ENCODE results near the gene MRPS7.
"Not testable (repeated sequence)": the region's sequence is repeated elsewhere in the genome, so short reads cannot be mapped to it uniquely, and the experiment has no call there.

The MRPS7 gene

DNA sequence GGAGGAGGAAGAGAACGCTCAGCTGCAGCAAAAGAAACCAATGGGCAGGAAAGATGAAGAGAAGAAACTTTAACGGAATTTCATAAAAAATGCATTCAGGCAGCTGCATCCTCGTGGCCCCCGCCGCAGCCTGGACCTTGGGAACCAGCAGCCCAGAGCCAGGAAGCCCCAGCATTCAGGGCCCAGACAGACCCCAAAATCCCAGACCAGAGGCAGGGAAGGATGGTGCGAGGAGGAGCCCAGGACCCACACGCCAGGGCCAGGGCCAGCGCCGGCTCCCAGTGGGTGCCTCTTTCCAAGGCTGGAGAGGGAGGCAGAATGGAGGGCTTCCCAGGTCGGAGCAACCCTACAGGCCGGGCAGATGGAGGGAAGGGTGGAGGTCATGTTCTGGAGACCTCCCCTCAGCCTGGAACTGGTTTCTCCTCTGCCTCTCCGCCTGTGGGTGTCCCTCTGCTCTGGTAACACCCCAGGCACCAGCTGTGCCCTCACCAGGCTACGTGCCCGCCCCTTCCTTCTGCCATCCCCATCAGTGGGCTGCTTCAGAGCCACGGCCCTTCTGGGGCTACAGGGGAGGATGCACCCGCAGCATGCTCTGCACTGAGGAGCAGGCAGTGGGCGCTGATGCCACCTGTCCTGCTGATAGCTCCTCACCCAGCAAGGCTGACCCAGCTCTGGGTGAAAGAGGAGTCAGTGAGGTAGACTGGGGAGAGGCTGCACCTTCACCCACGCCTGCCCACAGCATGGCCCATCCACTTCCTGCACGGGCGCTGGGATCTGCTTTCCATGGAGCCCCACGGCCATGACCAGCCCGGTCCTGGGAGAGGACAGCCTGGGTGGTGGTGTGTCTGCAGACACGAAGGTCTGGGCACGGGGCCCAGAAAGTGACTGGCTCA lies 10.5 kb downstream of the MRPS7 start:
- DNase-seq (ENCODE audit: low read depth) = peak; percentile 77

DNA sequence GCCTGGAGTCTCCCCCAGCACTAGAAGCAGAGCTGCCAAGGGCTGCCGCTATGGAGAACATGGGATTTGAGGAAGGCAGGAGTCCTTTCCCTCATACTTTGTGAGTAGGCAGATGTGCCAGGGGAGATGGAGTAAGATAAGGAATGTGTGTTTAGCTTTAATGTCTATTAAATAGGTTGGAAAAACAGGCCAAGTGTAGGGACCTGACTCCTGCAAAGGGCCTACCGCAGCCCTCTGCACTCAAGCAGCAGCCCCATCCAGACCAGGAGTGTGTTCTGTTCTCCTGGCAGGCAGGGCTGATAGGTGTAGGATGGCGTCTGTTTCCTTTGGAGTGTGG lies 11.1 kb downstream of the MRPS7 start:
- DNase-seq (ENCODE audit: low read depth) = no peak

GRCh38 chr17:75273977-75274708 lies 12.5 kb downstream of the MRPS7 start:
- peak; percentile 73 for DNase-seq (ENCODE audit: low read depth)

- DNase-seq (ENCODE audit: low read depth) = peak; percentile 81
These were observed 16.0 kb downstream of the MRPS7 start for GRCh38 chr17:75277664-75278071.

- not testable (repeated sequence) for DNase-seq (ENCODE audit: low read depth)
These were observed 18.5 kb downstream of the MRPS7 start for GRCh38 chr17:75280189-75280588.

DNA sequence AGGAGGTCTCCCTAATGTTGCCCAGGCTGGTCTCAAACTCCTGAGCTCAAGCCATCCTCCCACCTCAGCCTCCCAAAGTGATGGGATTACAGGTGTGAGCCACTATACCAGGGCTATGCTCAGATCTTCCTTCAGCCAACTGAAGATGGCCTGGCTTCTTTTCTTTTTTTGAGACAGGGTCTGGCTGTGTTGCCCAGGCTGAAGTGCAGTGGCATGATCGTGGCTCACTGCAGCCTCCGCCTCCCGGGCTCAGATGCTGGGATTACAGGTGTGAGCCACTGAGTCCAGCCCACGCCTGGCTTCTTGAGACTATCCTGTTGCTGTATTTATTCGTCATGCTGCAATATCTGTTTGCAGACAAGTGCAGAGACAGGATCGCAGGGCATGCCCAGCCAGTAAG lies 23.4 kb downstream of the MRPS7 start:
- DNase-seq (ENCODE audit: low read depth) = no peak

- DNase-seq (ENCODE audit: low read depth) = no peak
These were observed 25.5 kb downstream of the MRPS7 start for GRCh38 chr17:75287221-75287620.

- no peak for DNase-seq (ENCODE audit: low read depth)
These were observed 26.7 kb downstream of the MRPS7 start for GRCh38 chr17:75288359-75288758.

DNA sequence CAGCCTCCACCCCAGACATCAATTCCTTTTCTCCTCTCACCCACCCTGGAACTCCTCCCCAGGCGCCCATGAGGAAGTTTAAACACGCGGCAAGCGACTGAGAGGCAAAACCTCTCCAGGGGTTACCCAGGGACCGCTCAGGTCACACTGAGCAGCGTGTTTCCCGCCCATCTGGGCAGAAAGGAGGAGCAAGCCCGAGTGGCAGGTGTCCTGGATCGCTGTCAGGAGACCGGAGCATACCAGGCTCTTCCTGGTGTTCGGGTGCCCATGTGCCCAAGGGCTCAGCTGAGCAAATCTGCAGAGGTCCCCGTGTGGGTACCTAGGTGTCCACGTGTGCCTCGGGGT lies 27.1 kb downstream of the MRPS7 start:
- no peak for DNase-seq (ENCODE audit: low read depth)

DNA sequence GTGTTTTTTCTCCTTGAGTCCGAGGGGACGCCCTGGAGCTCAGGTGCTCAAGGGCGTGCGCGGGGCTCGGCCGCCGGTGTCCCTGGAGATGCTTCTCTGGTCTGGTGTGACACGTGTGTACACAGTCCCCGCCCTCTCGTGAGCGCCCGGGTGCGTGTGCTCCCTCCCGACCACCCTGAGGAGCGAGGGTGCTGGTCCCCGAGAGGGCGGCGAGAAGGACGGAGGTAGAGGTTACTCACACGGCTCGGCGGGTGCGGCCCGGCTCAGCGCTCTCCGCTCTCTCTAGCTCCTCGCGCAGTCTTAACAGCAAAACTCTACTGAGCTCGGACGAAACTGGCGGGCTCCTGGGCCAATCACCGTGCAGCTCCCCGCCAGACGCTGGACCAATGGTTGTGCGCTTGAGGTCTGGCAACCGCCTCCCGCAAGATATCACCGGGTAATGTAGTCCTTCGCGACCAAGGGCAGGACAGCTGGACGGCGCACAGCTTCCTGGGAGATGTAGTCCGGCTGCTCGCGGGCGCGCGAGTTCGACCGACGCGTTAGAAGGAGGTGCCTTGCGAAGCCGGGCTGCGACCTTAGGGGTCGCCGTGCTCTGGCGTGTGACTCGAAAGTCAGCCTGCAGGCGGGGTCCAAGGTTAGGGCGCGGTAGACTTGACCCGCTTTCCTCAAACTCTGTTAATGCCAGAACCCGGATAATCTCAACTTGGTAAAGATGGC lies 27.6 kb downstream of the MRPS7 start, which contains the start of gene SLC25A19:
Gene SLC25A19 (minus strand): TSS at position 319 of the 717 bp plus-strand sequence. CDS start 2,669 bp downstream, outside the sequence.
- peak; percentile 99 for DNase-seq (ENCODE audit: low read depth)

DNA sequence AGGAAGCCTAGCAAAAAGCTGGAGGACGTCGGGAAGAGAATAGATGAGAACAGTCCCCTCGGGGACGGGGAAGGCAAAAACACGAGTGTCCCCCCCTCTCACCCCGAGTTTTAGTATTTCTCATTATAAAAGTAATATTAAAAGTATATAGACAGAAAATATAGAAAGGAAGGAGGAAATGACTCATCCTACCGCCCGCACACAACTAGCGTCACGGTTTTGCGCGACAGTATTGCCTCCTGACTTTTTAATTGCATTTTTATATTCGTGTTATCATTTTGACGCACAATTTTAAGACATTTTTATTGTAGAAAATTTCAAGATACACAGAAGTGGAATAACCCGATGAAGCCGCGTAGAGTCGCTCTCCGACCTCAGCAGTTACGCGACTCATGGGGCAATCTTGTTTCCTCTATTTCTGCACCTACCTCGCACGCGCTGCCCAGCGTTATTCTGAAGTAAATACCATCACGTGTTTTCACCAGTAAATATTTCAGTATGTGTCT lies 28.2 kb downstream of the MRPS7 start:
- DNase-seq (ENCODE audit: low read depth) = peak; percentile 58

DNA sequence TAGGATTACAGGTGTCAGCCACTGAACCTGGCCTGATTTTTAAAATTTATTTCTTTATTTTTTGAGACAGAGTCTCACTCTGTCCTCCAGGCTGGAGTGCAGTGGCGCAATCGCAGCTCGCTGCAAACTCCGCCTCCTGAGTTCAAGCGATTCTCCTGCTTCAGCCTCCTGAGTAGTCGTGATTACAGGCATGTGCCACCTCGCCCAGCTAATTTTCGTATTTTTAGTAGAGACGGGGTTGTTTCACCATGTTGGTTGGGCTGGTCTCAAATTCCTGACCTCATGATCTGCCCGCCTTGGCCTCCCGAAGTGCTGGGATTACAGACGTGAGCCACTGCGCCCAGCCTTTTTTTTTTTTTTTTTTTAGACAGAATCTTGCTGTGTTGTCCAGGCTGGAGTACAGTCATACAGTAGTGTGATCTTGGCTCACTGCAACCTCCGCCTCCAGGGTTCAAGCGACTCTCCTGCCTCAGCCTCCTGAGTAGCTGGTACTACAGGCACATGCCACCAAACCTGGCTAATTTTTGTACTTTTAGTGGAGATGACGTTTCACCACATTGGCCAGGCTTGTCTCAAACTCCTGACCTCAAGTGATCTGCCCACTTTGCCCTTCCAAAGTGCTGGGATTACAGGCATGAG lies 31.2 kb downstream of the MRPS7 start:
- not testable (repeated sequence) for DNase-seq (ENCODE audit: low read depth)

- no peak for DNase-seq (ENCODE audit: low read depth)
These were observed 33.8 kb downstream of the MRPS7 start for GRCh38 chr17:75295201-75296158.

DNA sequence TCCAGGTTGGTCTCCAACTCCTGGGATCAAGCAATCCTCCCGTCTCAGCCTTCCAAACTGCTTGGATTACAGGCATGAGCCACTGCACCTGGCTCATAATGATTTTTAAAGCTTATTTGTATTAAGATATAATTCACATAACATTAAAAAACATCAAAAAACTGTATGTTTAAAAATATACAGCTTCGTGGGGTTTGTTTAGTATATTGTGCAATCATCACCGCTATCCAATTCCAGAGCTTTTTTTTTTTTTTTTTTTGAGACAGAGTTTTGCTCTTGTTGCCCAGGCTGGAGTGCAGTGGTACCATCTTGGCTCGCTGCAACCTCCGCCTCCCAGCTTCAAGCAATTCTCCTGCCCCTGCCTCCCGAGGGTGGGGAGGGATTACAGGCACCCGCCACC lies 38.6 kb downstream of the MRPS7 start:
- no peak for DNase-seq (ENCODE audit: low read depth)

GRCh38 chr17:75301049-75301448 lies 39.4 kb downstream of the MRPS7 start:
- no peak for DNase-seq (ENCODE audit: low read depth)

GRCh38 chr17:75301502-75302206 lies 40.0 kb downstream of the MRPS7 start:
- no peak for DNase-seq (ENCODE audit: low read depth)

DNA sequence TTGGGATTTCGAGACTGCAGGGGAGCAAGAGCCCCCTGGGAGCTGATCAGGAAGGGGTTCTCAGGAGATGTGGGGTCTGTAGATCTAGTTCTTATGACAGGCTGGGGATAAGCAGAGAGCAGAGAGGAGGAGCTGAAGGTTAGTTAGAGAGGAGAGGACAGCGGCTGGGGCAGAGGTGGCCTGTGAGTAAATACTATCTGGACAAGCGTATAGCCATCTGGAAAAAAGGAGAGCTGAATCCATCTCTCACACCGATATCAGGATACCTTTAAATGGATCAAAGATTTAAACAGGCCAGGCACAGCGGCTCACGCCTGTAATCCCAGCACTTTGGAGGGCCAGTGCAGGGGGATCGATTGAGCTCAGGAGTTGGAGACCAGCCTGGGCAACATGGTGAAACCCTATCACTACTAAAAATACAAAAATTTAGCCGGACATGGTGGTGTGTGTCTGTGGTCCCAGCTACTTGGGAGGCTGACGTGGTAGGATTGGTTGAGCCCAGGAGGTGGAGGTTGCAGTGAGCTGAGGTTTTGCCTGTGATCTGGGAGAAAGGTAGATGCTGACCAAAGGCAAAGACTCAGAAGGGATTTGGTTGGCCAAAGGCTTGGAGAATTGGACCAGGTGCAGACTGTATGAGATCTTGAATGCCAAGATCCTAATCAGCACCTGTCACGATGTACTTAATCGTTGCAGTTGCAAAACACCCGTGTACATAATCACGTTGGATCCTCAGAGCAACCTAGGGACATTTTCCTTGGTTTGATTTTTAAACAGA lies 46.5 kb downstream of the MRPS7 start:
- DNase-seq (ENCODE audit: low read depth) = no peak

GRCh38 chr17:75308732-75309629 lies 47.3 kb downstream of the MRPS7 start:
- DNase-seq (ENCODE audit: low read depth) = no peak

Data from EH (cell line).